Peyer's patch (tissue), 4 donors: Measurements from ENCODE around the gene HSD17B11. TPM values are rescaled to one million over a fixed set of nuclear protein-coding genes. Genes with fewer than 3 reads are reported as not detected.
"Not testable (repeated sequence)": the region's sequence is repeated elsewhere in the genome, so short reads cannot be mapped to it uniquely, and the experiment has no call there.

Source experiments
- DNase-seq, 3 donors: peaks; one replicate each; pipeline ENCODE4 v3.0.0-alpha.2; 2017 to 2019
- H3K27ac ChIP-seq, 4 donors: fragments of 200-600 bp; sonication (generic); one replicate each; pipeline ENCODE4 v1.5.1; 2016 to 2019
- H3K27me3 ChIP-seq, 2 donors: fragments of 200-600 bp; sonication (generic); one replicate each; pipeline ENCODE4 v1.5.1; 2019
- H3K36me3 ChIP-seq, 3 donors: fragments of 200-600 bp; sonication (generic); one replicate each; pipeline ENCODE4 v1.5.1; 2016 to 2019
- H3K4me1 ChIP-seq, 4 donors: fragments of 200-600 bp; sonication (generic); one replicate each; pipeline ENCODE4 v1.5.1; 2016 to 2019
- H3K4me3 ChIP-seq, 4 donors: fragments of 200-600 bp; sonication (generic); 1 replicate in 3 of 4; 2 replicates in 1 of 4; pipeline ENCODE4 v1.5.1; 2016 to 2019; ENCODE audit warnings: mild to moderate bottlenecking in 1 of 4
- H3K9me3 ChIP-seq, 4 donors: fragments of 200-600 bp; sonication (generic); one replicate each; pipeline ENCODE4 v1.5.1; 2016 to 2019; ENCODE audit warnings: mild to moderate bottlenecking in 1 of 4
- CTCF ChIP-seq, 6 experiments: fragments of 450-650 bp in 4 of 6; fragments of 200-600 bp in 2 of 6; sonication (generic) in 1 of 6; IDR thresholded peaks; one replicate each; pipeline ENCODE4 v1.5.1; 2017 to 2019; ENCODE audit warnings: antibody characterized with exemption in 6 of 6, mild to moderate bottlenecking in 3 of 6, moderate library complexity in 1 of 6
- POLR2A ChIP-seq, 2 donors: fragments of 450-650 bp; IDR thresholded peaks; one replicate each; pipeline ENCODE4 v1.5.1; 2017; ENCODE audit warnings: antibody characterized with exemption in 2 of 2, mild to moderate bottlenecking in 2 of 2, moderate library complexity in 2 of 2
- total RNA-seq, 4 donors: library from RNA; depleted of rRNA; stranded (reverse); fragments of >200 nt; gene quantifications; one replicate each; pipeline ENCODE4 v1.1.0, GENCODE V29; 2016

Gene HSD17B11
- total RNA-seq, 4 donors from 2014 or later = 81.7 to 873 (median 330) TPM

DNA sequence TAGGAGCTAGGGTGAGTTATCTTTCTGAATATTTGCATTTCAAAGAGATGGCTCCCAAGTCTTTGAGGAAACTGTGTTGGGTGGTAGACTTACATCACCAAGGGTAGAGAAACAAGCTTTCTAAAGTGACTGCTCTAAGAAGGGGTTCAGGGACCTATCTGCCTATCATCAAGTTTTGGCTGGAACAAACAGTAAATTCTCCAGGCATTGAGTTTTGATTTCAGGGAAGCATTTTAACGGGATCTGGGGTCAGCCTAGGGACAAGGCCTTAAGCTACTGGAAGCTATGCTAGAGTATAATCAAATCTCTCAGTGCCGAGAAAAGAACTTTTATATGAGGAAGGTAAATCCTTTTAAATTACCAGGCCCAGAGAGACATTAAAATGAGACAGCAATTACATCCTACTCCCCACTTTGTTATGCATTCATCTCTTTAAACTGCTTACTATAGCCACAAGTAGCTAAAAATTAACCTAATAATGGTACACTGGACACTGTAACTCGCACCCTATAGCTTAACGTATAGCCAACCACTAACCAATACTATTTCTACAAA, 29.4 kb upstream of the HSD17B11 start:
- no peak for DNase-seq
- Histone ChIP-seq H3K27me3 (no peaks in the 10 kb centered on the region), H3K4me1 (peaks cover 0 to 40% (median 13%) of the 10 kb centered on the region in 4 donors), H3K27ac (peak overlapping the region in 2 of 4 donors; percentile 53 to 68), H3K9me3 (no peaks in the 10 kb centered on the region), H3K4me3 (no peak overlapping the region), H3K36me3 (no peaks in the 10 kb centered on the region)
- TF ChIP-seq POLR2A (IDR thresholded peaks at IDR 0.05) (no peak), CTCF (IDR thresholded peaks at IDR 0.05) (no peak)

DNA sequence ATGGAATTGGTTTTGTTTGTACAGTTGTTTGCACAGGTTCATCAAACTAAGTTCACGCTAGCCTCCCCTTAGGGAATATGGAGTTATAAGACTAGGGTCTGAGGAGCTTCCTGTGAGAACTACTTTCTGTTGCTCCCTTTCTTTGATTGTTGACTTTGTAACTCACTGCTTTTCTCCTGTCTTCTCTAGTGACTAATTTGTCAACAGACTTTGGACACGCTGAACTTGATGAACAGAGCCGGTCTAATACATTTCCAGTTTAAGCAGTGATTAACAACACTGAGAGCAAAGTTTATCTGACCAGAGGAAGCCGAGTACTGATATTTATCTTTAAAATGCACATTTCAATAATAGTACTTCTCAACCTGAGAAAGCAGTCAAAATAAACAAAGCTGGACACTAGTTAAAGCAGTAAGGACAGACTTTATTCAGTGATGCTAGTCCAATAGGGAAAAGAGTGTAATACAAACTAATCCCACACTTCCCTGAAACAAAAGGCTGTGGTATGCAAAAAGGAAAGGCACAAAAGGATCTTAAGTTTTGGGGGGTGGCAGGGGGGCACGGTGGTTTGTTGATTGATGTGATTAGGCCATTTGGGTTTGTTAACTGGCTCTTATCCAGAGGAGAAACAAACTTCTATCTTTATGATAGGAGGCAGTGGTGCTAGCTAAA, 28.7 kb upstream of the HSD17B11 start:
- Histone ChIP-seq H3K36me3 (no peaks in the 10 kb centered on the region), H3K4me3 (peak overlapping the region in 1 of 4 donors; percentile 27), H3K4me1 (peaks cover 0 to 34% (median 13%) of the 10 kb centered on the region in 4 donors), H3K27me3 (no peaks in the 10 kb centered on the region), H3K9me3 (no peaks in the 10 kb centered on the region), H3K27ac (peak overlapping the region in 2 of 4 donors; percentile 53 to 68)
- DNase-seq = no peak
- TF ChIP-seq POLR2A (IDR thresholded peaks at IDR 0.05) (peak in 1 of 2 donors; percentile 22), CTCF (IDR thresholded peaks at IDR 0.05) (no peak)

DNA sequence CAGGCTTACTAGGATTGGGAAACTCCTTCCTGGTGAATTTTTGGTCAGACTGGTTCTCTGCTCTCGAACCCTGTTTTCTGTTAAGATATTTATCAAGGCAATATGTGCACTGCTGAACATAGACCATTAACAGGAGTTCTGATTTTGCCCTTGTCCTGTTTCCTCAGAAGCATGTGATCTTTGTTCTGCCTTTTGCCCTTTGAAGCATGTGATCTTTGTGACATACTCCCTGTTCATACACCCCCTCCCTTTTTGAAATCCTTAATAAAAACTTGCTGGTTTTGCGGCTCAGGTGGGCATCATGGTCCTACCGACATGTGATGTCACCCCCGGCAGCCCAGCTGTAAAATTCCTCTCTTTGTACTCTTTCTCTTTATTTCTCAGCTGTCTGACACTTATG, 27.4 kb upstream of the HSD17B11 start:
- DNase-seq, H3K36me3 ChIP-seq, H3K4me3 ChIP-seq, H3K27me3 ChIP-seq, H3K9me3 ChIP-seq: not testable (repeated sequence)
- H3K27ac ChIP-seq = peak overlapping the region in 2 of 4 donors; percentile 53 to 68
- peaks cover 0 to 21% (median 8%) of the 10 kb centered on the region in 4 donors for H3K4me1 ChIP-seq

GRCh38 chr4:87416965-87417364, 26.0 kb upstream of the HSD17B11 start:
- TF ChIP-seq POLR2A (IDR thresholded peaks at IDR 0.05) = no peak
- TF ChIP-seq CTCF (IDR thresholded peaks at IDR 0.05) = no peak
- Histone ChIP-seq H3K36me3 (no peaks in the 10 kb centered on the region), H3K27ac (peak overlapping the region in 2 of 4 donors; percentile 6 to 55), H3K9me3 (no peaks in the 10 kb centered on the region), H3K4me1 (peaks cover 0 to 20% (median 7%) of the 10 kb centered on the region in 4 donors), H3K4me3 (no peak overlapping the region), H3K27me3 (no peaks in the 10 kb centered on the region)
- no peak for DNase-seq

- Histone ChIP-seq H3K4me1 (peaks cover 0 to 4% (median 0%) of the 10 kb centered on the region in 4 donors), H3K27me3 (no peaks in the 10 kb centered on the region), H3K9me3 (no peaks in the 10 kb centered on the region), H3K27ac (no peak overlapping the region), H3K4me3 (no peak overlapping the region), H3K36me3 (no peaks in the 10 kb centered on the region)
- TF ChIP-seq POLR2A (IDR thresholded peaks at IDR 0.05) = no peak
- no peak for TF ChIP-seq CTCF (IDR thresholded peaks at IDR 0.05)
- DNase-seq = no peak
Observed at GRCh38 chr4:87414816-87415215, 23.8 kb upstream of the HSD17B11 start.

- DNase-seq = no peak
- Histone ChIP-seq H3K4me3 (no peak overlapping the region), H3K27ac (no peak overlapping the region), H3K27me3 (no peaks in the 10 kb centered on the region), H3K36me3 (no peaks in the 10 kb centered on the region), H3K9me3 (no peaks in the 10 kb centered on the region), H3K4me1 (peaks cover 0 to 25% (median 0%) of the 10 kb centered on the region in 4 donors)
- TF ChIP-seq CTCF (IDR thresholded peaks at IDR 0.05) = no peak
- no peak for TF ChIP-seq POLR2A (IDR thresholded peaks at IDR 0.05)
Observed at GRCh38 chr4:87410679-87411078, 19.7 kb upstream of the HSD17B11 start.
